NCI-H2227 (cell line): ENCODE data around the gene SNRPB.
"Not testable (repeated sequence)": the region's sequence is repeated elsewhere in the genome, so short reads cannot be mapped to it uniquely, and the experiment has no call there.

Source experiments
- DNase-seq: peaks from one replicate; lab custom pipeline; 2025; ENCODE audit not compliant: unreplicated experiment; lab: John Stamatoyannopoulos, UW

Gene SNRPB

DNA sequence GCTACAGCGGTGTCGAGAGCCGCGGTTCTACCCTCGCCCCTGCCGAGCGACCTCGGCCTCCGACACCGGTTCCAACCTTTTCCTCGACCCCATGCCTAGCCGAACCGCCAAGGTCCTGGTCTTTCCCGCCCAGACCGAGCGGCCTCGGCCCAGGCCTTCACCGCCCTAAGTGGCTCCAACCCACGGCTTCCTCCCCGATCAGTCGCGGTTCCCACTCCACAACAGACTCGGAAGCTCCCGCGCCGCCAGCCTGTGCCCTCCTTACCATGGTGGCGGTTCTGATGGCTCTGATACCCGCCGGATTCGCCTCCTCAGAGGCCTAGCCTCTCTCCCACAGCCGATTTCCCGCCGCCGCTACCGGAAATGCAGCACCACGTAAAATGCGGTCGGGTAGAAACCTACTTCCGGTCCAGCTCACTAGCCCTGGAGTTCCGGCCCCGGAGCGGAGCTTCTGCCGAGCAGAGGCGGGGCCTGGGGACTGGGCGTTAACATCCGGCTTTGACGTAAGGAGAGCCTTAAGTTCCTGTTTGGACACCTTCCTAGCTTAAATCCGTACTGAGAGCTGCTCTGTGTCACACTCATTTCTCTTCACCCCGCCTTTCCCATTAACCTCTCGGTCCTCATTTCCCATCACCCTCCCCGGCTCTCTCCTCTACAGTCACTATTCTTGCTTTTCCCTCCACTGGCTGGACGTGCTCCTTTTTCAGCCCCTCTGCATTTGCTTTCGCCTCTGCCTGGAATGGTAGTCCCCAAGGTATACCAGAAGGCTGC is at the start of gene SNRPB:
Gene SNRPB (minus strand): TSS at position 367 of the 771 bp plus-strand sequence. CDS start 99 bp downstream, at position 268.
- peak; percentile 99 for DNase-seq

DNA sequence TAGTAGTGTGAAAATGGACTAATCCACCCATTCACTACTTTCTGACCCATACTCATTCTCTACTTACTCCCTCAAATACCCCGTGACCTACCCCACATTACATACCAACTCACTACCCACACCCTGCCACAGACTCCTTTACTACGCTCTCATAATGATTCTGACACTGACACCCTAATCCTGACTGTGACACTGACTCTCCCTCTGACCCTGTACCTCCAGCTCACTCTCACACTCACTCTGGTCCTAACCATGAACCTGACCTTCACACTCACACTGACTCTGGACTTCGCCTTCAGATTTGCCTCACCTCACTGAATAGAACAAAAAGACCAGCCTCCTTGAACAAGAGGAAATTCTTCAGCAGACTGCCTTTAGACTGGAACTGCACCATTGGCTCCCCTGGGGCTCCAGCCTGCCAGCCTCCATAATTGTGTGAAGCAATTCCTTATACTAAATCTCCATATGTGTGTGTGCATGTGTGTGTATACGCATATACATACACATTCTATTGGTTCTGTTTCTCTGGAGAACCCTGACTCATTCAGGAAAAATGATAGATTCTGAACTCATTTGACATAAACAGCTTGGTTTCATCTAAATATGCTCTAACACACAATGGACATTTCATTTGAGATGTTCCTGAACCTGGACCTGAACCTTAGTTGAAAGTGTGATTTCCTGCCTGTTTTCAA is 48.7 kb upstream of the SNRPB start:
- no peak for DNase-seq

DNA sequence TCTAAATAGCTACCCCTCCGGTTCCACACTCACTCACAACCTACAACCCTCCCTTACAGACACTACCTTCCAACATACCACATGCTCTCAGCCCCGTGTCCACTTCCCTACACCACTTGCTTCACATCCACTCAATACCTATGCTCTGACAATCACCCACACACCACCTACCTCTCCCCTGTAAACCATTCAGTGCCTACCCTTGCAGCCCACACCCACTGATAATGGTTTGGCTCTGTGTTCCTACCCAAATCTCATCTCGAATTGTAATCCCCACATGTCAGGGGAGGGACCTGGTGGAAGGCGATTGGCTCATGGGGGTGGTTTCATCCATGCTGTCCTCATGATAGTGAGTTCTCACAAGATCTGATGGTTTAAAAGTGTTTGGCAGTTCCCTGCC is 48.0 kb upstream of the SNRPB start:
- no peak for DNase-seq

DNA sequence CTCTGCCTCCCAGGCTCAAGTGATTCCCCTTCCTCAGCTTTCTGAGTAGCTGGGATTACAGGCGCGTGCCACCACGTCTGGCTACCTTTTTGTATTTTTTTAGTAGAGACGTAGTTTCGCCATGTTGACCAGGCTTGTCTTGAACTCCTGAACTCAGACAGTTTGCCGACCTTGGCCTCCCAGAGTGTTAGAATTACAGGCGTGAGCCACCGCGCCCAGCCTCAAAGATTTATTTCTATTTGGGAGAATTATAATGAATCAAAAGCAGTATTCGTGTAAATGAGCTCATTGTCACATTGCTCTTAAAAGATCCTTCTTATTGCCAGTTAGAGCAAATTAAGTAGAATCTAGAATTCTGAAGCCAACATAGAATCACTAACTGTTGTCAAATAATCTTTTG is 47.5 kb upstream of the SNRPB start:
- no peak for DNase-seq

DNA sequence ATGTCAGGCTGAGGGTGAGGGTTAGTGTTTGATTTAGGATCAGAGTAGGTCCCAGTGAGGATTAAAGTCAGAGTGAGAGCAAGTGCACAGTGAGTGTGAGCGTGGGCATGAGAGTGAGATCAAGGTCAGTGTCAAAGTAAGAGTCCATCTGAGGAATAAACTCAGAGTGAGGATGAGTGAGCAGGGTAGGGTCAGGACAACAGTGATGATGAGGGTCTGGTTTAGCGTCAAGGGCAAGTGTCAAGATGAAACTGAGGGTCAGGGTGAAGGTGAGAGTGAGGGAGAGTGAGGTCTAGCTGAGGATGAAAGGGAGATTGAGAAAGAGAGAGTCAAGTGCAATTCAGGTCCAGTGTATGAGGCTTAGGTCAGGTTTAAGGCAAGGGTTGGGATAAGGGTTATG is 45.8 kb upstream of the SNRPB start:
- no peak for DNase-seq

GRCh38 chr20:2515203-2515602 is 44.6 kb upstream of the SNRPB start:
- no peak for DNase-seq

GRCh38 chr20:2509794-2510193 is 39.2 kb upstream of the SNRPB start:
- DNase-seq: no peak

DNA sequence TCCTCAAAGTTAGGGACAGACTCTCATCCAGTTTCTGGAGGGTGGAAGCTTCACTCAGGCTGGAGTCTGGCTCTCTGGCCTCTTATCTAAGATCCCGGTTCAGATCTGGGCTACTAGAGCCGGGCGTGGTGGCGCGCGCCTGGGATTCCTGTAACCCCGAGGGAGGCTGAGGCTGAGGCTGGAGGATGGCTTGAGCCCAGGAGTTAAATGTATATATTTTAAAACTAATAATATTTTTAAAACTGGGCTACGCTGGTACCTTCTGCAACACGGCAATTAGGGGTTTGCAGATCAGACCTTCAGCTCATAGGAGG is 38.8 kb upstream of the SNRPB start:
- DNase-seq: no peak

DNA sequence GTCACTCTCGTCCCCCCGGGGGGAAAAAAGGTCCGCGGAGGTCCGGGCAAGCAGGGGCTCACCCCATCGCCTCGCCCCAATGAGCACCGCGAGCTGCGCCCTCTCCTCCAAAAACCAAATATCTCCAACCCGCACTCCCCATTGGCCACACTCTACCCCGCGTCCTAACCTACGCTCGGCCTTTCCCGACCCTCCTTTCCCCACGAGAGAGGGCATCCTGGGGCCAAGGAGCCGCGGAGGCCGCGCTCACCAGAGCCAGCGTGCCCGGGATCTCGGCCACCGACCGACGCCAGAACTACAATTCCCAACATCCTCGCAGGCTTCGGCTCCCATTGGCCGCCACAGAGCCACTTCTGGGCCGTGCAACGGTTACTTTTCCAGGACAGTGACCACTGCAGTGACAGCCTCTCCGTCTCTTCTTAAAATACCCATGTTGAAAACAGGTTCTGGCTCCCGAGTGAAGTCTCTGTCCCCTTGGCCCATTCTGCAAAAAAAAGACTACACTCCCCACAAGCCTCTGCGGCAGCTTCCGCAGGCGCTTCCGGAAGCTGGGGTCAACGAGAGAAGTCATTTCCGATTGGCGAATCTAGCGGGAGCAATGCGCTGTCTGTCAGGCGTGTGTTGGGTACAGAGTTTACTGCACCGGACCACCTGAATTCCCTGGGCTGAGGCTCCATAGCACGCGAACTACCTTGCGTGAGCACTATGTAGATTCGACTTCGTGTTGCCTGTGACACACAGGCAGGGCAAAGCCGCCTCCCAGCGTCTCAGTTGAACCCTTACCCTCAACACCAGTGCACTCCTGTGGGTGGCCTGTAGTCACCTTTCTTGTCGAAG is 38.3 kb upstream of the SNRPB start, which contains the start of gene ZNF343:
Gene ZNF343 (minus strand): TSS at position 285 of the 837 bp plus-strand sequence. CDS start 15,020 bp downstream, outside the sequence.
- DNase-seq: peak; percentile 86

DNA sequence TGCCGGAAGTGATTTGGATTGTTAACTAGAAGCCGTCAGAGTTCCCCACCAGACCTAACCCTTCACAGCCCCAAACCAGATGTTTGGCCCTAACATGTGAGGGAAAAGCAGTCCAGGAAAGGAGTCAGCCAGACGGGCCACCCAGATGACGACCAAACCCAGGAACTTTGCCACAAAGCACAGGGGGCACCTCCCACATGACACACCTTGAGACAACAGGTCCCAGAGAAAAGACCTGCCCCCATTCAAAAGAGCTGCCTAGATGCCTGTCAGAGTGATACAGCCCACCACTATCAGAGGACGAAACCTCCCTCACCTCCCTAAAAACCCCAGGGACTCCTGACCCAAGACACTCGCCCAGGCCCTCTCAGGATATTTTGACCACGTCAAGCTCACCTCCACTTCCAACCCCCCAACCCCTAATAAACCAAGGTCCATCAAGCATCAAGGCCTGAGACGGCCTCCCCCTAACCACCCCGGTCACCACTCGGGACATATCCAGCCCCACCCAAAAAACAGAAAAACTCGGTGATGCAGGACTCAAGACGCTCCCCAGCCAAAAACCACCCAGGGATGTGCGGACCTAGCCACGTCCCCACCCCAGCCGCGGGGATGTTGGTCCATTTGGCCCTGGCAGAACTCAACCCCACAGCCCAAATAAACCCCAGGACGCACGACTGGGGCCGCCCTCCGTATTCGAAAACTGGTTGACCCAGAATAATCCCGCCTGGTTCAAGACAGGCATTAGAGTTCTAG is 37.5 kb upstream of the SNRPB start:
- peak; percentile 29 for DNase-seq

GRCh38 chr20:2507464-2507863 is 36.9 kb upstream of the SNRPB start:
- DNase-seq: no peak

DNA sequence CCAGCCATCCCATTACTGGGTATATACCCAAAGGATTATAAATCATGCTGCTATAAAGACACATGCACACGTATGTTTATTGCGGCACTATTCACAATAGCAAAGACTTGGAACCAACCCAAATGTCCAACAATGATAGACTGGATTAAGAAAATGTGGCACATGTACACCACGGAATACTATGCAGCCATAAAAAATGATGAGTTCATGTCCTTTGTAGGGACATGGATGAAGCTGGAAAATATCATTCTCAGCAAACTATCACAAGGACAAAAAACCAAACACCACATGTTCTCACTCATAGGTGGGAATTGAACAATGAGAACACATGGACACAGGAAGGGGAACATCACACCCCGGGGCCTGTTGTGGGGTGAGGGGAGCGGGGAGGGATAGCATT is 35.8 kb upstream of the SNRPB start:
- not testable (repeated sequence) for DNase-seq

DNA sequence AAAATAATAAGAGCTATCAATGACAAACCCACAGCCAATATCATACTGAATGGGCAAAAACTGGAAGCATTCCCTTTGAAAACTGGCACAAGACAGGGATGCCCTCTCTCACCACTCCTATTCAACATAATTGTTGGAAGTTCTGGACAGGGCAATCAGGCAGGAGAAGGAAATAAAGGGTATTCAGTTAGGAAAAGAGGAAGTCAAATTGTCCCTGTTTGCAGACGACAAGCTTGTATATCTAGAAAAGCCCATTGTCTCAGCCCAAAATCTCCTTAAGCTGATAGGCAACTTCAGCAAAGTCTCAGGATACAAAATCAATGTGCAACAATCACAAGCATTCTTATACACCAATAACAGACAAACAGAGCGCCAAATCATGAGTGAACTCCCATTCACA is 34.2 kb upstream of the SNRPB start:
- DNase-seq: not testable (repeated sequence)

- DNase-seq: not testable (repeated sequence)
These were observed 32.3 kb upstream of the SNRPB start for GRCh38 chr20:2502808-2503384.

DNA sequence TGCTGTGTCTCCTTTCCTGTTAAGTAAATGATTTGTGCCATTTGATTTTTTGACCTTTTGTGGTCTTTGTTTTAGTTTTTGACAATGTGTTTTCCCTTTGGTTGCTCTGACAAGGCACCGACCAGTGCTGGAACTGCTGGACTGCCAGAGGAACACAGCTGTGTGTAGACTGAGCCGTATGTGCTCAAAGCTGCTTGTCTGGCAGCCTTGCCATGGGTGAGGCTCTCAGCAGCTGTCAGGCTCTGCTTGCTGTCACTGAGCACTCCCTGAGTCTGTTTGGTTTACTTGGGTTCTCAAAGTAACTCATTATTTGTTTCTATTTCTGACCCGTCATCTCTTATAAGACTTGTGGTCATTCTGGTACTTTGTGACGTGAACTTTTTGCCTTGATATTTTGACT is 15.1 kb upstream of the SNRPB start:
- DNase-seq: no peak

GRCh38 chr20:2485080-2485479 is 14.5 kb upstream of the SNRPB start:
- no peak for DNase-seq

DNA sequence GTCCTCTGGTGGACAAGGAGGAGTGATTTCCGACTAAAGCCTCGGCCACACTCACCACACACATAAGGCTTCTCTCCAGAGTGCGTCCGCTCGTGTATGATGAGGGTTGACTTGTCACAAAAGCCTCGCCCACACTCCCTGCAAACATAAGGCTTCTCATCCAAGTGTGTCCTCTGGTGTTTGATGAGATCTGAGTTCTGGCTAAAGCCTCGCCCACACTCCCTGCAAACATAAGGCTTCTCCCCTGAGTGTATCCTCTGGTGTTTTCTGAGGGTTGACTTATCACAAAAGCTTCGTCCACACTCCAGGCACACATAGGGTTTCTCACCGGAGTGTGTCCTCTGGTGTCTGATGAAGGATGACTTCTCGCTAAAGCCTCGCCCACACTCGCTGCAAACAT is 12.9 kb upstream of the SNRPB start:
- DNase-seq: no peak

DNA sequence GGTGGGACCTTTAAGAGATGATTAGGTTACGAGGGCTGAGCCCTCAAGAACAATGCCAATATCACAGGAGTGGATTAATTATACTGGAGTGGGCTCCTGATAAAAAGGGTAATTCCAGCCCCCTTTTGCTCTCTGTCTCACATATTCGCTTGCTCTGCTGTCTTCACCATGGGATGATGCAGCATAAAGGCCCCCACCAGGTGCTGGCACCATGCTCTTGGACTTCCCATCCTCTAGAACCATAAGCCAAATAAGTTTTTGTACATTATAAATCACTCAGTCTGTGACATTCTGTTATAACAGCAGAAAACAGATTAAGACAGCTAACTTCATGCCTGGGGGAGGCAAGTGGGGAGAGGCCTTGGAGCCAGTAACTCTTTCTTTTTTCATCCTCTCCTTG is 9.8 kb upstream of the SNRPB start:
- DNase-seq: no peak

GRCh38 chr20:2476742-2477615 is 6.4 kb upstream of the SNRPB start:
- no peak for DNase-seq
